Upper lobe of left lung (tissue), 6 donors: Measurements from ENCODE around the gene AMOTL1. TPM values are rescaled to one million over a fixed set of nuclear protein-coding genes. Genes with fewer than 3 reads are reported as not detected.

ENCODE experiments used
- ATAC-seq, 2 donors: fragments of 200-7000 bp; cut with Tn5 transposase; one replicate each; pipeline ENCODE4 v1.9.1; 2022; ENCODE audit warnings: mild to moderate bottlenecking in 2 of 2, moderate library complexity in 2 of 2; ENCODE audit not compliant: low FRiP score in 2 of 2
- DNase-seq, 2 donors: peaks; one replicate each; pipeline ENCODE4 v3.0.0-alpha.2; 2019 to 2020
- H3K27ac ChIP-seq, 4 donors: fragments of 200-600 bp; sonication (generic); one replicate each; pipeline ENCODE4 v1.5.1; 2016 to 2019
- H3K27me3 ChIP-seq, 4 donors: fragments of 200-600 bp; sonication (generic); one replicate each; pipeline ENCODE4 v1.5.1; 2017 to 2019
- H3K36me3 ChIP-seq, 4 donors: fragments of 200-600 bp; sonication (generic); one replicate each; pipeline ENCODE4 v1.5.1; 2016 to 2019
- H3K4me1 ChIP-seq, 4 donors: fragments of 200-600 bp; sonication (generic); one replicate each; pipeline ENCODE4 v1.5.1; 2018 to 2019
- H3K4me3 ChIP-seq, 4 donors: fragments of 200-600 bp; sonication (generic); one replicate each; pipeline ENCODE4 v1.5.1; 2017 to 2019; ENCODE audit warnings: mild to moderate bottlenecking in 2 of 4, moderate library complexity in 1 of 4
- H3K9me3 ChIP-seq, 4 donors: fragments of 200-600 bp; sonication (generic); one replicate each; pipeline ENCODE4 v1.5.1; 2018 to 2019
- CTCF ChIP-seq, 6 experiments: fragments of 450-650 bp in 4 of 6; fragments of 200-600 bp in 2 of 6; sonication (generic) in 2 of 6; IDR thresholded peaks; one replicate each; pipeline ENCODE4 v1.5.1; 2016 to 2019; ENCODE audit warnings: antibody characterized with exemption in 6 of 6
- EP300 ChIP-seq, 4 donors: sonication (generic); formaldehyde crosslinking; IDR thresholded peaks; one replicate each; pipeline ENCODE4 v1.5.1; 2017; ENCODE audit warnings: antibody characterized with exemption in 4 of 4, control low read depth in 2 of 4
- POLR2A ChIP-seq, 4 donors: fragments of 450-650 bp; IDR thresholded peaks; one replicate each; pipeline ENCODE4 v1.5.1; 2016 to 2017; ENCODE audit warnings: antibody characterized with exemption in 4 of 4, mild to moderate bottlenecking in 2 of 4
- POLR2AphosphoS5 ChIP-seq, 2 donors: sonication (generic); formaldehyde crosslinking; IDR thresholded peaks; one replicate each; pipeline ENCODE4 v1.5.1; 2017; ENCODE audit warnings: antibody characterized with exemption in 2 of 2
- WGBS, 2 donors: methylation state at CpG; one replicate each; pipeline ENCODE4 v1.1.5; 2017 to 2018; 5-methylcytosine and 5-hydroxymethylcytosine counted together
- total RNA-seq, 6 donors: library from RNA; depleted of rRNA in 4 of 6; stranded (reverse); fragments of >200 nt in 4 of 6; gene quantifications; one replicate each; pipeline versions ENCODE4 v1.1.0 to v1.2.1, GENCODE V29; 2016 to 2021
- donor health status: DM: no; HTN: no; CAD: no; lungs with moderate emphysema.
- donor health status: DM: no; HTN: yes; CAD: no; lungs with severe emphysema.

AMOTL1 gene
- total RNA-seq, 6 donors from 2014 or later = 30.4 to 54.7 (median 46.1) TPM

- ATAC-seq = no peak
- H3K27ac ChIP-seq = no peak overlapping the region
- H3K4me3 ChIP-seq = no peak overlapping the region
- DNase-seq = no peak
- 78 to 82% methylated on average over 7 of the region's 7 CpGs for WGBS, 2 donors
- TF ChIP-seq CTCF (IDR thresholded peaks at IDR 0.05) = no peak
- no peak for TF ChIP-seq EP300 (IDR thresholded peaks at IDR 0.05)
- TF ChIP-seq POLR2AphosphoS5 (IDR thresholded peaks at IDR 0.05) = no peak
- TF ChIP-seq POLR2A (IDR thresholded peaks at IDR 0.05) = no peak
- peaks cover 0 to 77% (median 14%) of the 10 kb centered on the region in 4 donors for H3K36me3 ChIP-seq
- H3K4me1 ChIP-seq = peaks cover 0 to 14% (median 5%) of the 10 kb centered on the region in 4 donors
- no peaks in the 10 kb centered on the region for H3K27me3 ChIP-seq
- H3K9me3 ChIP-seq = no peaks in the 10 kb centered on the region
Measured at GRCh38 chr11:94826415-94826814, 58.3 kb downstream of the AMOTL1 start.

GRCh38 chr11:94828088-94828487, 59.9 kb downstream of the AMOTL1 start:
- Histone ChIP-seq H3K4me3 (no peak overlapping the region), H3K27me3 (no peaks in the 10 kb centered on the region), H3K4me1 (peaks cover 5 to 28% (median 11%) of the 10 kb centered on the region in 4 donors), H3K27ac (no peak overlapping the region), H3K9me3 (no peaks in the 10 kb centered on the region), H3K36me3 (peaks cover 0 to 76% (median 6%) of the 10 kb centered on the region in 4 donors)
- TF ChIP-seq POLR2A (IDR thresholded peaks at IDR 0.05) = no peak
- no peak for TF ChIP-seq EP300 (IDR thresholded peaks at IDR 0.05)
- TF ChIP-seq CTCF (IDR thresholded peaks at IDR 0.05) = no peak
- TF ChIP-seq POLR2AphosphoS5 (IDR thresholded peaks at IDR 0.05) = no peak
- ATAC-seq = no peak
- DNase-seq = no peak

GRCh38 chr11:94830722-94831510, 62.8 kb downstream of the AMOTL1 start:
- ATAC-seq (no peak), DNase-seq (no peak)
- no peak overlapping the region for H3K4me3 ChIP-seq
- no peaks in the 10 kb centered on the region for H3K9me3 ChIP-seq
- 68 to 71% methylated on average over 5 of the region's 5 CpGs for WGBS, 2 donors
- TF ChIP-seq CTCF (IDR thresholded peaks at IDR 0.05) (no peak), EP300 (IDR thresholded peaks at IDR 0.05) (no peak), POLR2AphosphoS5 (IDR thresholded peaks at IDR 0.05) (no peak), POLR2A (IDR thresholded peaks at IDR 0.05) (no peak)
- H3K27me3 ChIP-seq = no peaks in the 10 kb centered on the region
- peaks cover 21 to 49% (median 30%) of the 10 kb centered on the region in 4 donors for H3K4me1 ChIP-seq
- peaks cover 0 to 58% (median 6%) of the 10 kb centered on the region in 4 donors for H3K36me3 ChIP-seq
- peak overlapping the region in 1 of 4 donors; percentile 28 for H3K27ac ChIP-seq

- Histone ChIP-seq H3K4me1 (peaks cover 21 to 50% (median 31%) of the 10 kb centered on the region in 4 donors), H3K36me3 (peaks cover 0 to 51% (median 6%) of the 10 kb centered on the region in 4 donors), H3K27me3 (no peaks in the 10 kb centered on the region), H3K4me3 (no peak overlapping the region), H3K27ac (peak overlapping the region in 1 of 4 donors; percentile 28), H3K9me3 (no peaks in the 10 kb centered on the region)
- WGBS, 2 donors = 46 to 69% methylated on average over 3 of the region's 3 CpGs
- no peak for DNase-seq
- TF ChIP-seq POLR2AphosphoS5 (IDR thresholded peaks at IDR 0.05) = no peak
- TF ChIP-seq CTCF (IDR thresholded peaks at IDR 0.05) = no peak
- TF ChIP-seq POLR2A (IDR thresholded peaks at IDR 0.05) = no peak
- no peak for TF ChIP-seq EP300 (IDR thresholded peaks at IDR 0.05)
- ATAC-seq = no peak
Measured at GRCh38 chr11:94831529-94831928, 63.4 kb downstream of the AMOTL1 start.
